NCI-H2196 treated with DMSO at 0.1 percent for 48 hours (cell line): ENCODE measurements around the gene NPAS3.

Source experiments
- DNase-seq: peaks from one replicate; lab custom pipeline; 2025; ENCODE audit not compliant: unreplicated experiment; lab: John Stamatoyannopoulos, UW

NPAS3 gene

GRCh38 chr14:33655421-33655820, 716.7 kb downstream of the NPAS3 start:
- no peak for DNase-seq

GRCh38 chr14:33657476-33657875, 718.8 kb downstream of the NPAS3 start:
- DNase-seq: no peak

- DNase-seq: no peak
Observed at GRCh38 chr14:33660248-33660647, 721.6 kb downstream of the NPAS3 start.

GRCh38 chr14:33661101-33661500, 722.4 kb downstream of the NPAS3 start:
- no peak for DNase-seq

GRCh38 chr14:33668066-33668465, 729.4 kb downstream of the NPAS3 start:
- no peak for DNase-seq

- no peak for DNase-seq
Observed at GRCh38 chr14:33669111-33669510, 730.4 kb downstream of the NPAS3 start.

- no peak for DNase-seq
Observed at GRCh38 chr14:33670235-33670634, 731.6 kb downstream of the NPAS3 start.

- no peak for DNase-seq
Observed at GRCh38 chr14:33671556-33671955, 732.9 kb downstream of the NPAS3 start.

- no peak for DNase-seq
Observed at GRCh38 chr14:33674927-33675326, 736.2 kb downstream of the NPAS3 start.

GRCh38 chr14:33675415-33676130, 736.9 kb downstream of the NPAS3 start:
- no peak for DNase-seq

- DNase-seq: no peak
Observed at GRCh38 chr14:33676135-33676566, 737.5 kb downstream of the NPAS3 start.

GRCh38 chr14:33676891-33677290, 738.2 kb downstream of the NPAS3 start:
- DNase-seq: no peak

- DNase-seq: no peak
Observed at GRCh38 chr14:33678005-33678404, 739.3 kb downstream of the NPAS3 start.

- no peak for DNase-seq
Observed at GRCh38 chr14:33679025-33679424, 740.3 kb downstream of the NPAS3 start.

- no peak for DNase-seq
Observed at GRCh38 chr14:33679461-33680225, 741.0 kb downstream of the NPAS3 start.

GRCh38 chr14:33680873-33681272, 742.2 kb downstream of the NPAS3 start:
- DNase-seq: no peak

- no peak for DNase-seq
Observed at GRCh38 chr14:33682760-33683159, 744.1 kb downstream of the NPAS3 start.

- DNase-seq: no peak
Observed at GRCh38 chr14:33685026-33685425, 746.3 kb downstream of the NPAS3 start.

GRCh38 chr14:33685698-33686097, 747.0 kb downstream of the NPAS3 start:
- no peak for DNase-seq

GRCh38 chr14:33686218-33686617, 747.5 kb downstream of the NPAS3 start:
- DNase-seq: no peak

GRCh38 chr14:33686856-33687255, 748.2 kb downstream of the NPAS3 start:
- no peak for DNase-seq

- no peak for DNase-seq
Observed at GRCh38 chr14:33689680-33690079, 751.0 kb downstream of the NPAS3 start.
